ENCODE data around the gene MED10. TPM values are rescaled to one million over a fixed set of nuclear protein-coding genes. Genes with fewer than 3 reads are reported as not detected.

The MED10 gene
- total RNA-seq, 1 experiment from 2014 or later = 19.6 TPM

GRCh38 chr5:6417657-6418056 lies 39.3 kb upstream of the MED10 start:
- no peak overlapping the region for H3K27ac ChIP-seq (ENCODE audit: low read length)
- no peak overlapping the region for H2AFZ ChIP-seq (ENCODE audit: low read length)
- H3K9me3 ChIP-seq (ENCODE audit: low read length) = no peaks in the 10 kb centered on the region
- no peaks in the 10 kb centered on the region for H3K79me2 ChIP-seq (ENCODE audit: low read length)
- H3K36me3 ChIP-seq (ENCODE audit: insufficient read depth, low read length) = no peaks in the 10 kb centered on the region
- H3K9ac ChIP-seq (ENCODE audit: low read length) = no peak overlapping the region
- H3K4me3 ChIP-seq (ENCODE audit: low read length) = no peak overlapping the region
- H3K27me3 ChIP-seq (ENCODE audit: low read length) = no peaks in the 10 kb centered on the region
- H3K4me2 ChIP-seq (ENCODE audit: low read depth, low read length, poor library complexity, severe bottlenecking) = no peak overlapping the region
- no peak for DNase-seq
- H3K9me2 ChIP-seq (replicated peaks; ENCODE audit: insufficient read depth, low read length) = no peaks in the 10 kb centered on the region
- no peaks in the 10 kb centered on the region for H3K4me1 ChIP-seq (ENCODE audit: low read length)
- H4K20me1 ChIP-seq (ENCODE audit: insufficient read depth, low read depth, low read length) = no peaks in the 10 kb centered on the region

- H3K4me3 ChIP-seq (ENCODE audit: low read length) = no peak overlapping the region
- H4K20me1 ChIP-seq (ENCODE audit: insufficient read depth, low read depth, low read length) = no peaks in the 10 kb centered on the region
- no peak overlapping the region for H2AFZ ChIP-seq (ENCODE audit: low read length)
- H3K36me3 ChIP-seq (ENCODE audit: insufficient read depth, low read length) = no peaks in the 10 kb centered on the region
- DNase-seq = no peak
- H3K4me2 ChIP-seq (ENCODE audit: low read depth, low read length, poor library complexity, severe bottlenecking) = no peak overlapping the region
- no peaks in the 10 kb centered on the region for H3K9me2 ChIP-seq (replicated peaks; ENCODE audit: insufficient read depth, low read length)
- no peak overlapping the region for H3K27ac ChIP-seq (ENCODE audit: low read length)
- H3K27me3 ChIP-seq (ENCODE audit: low read length) = no peaks in the 10 kb centered on the region
- H3K4me1 ChIP-seq (ENCODE audit: low read length) = no peaks in the 10 kb centered on the region
- no peak overlapping the region for H3K9ac ChIP-seq (ENCODE audit: low read length)
- H3K79me2 ChIP-seq (ENCODE audit: low read length) = no peaks in the 10 kb centered on the region
- H3K9me3 ChIP-seq (ENCODE audit: low read length) = no peaks in the 10 kb centered on the region
Measured at GRCh38 chr5:6412811-6413210, 34.5 kb upstream of the MED10 start.

GRCh38 chr5:6411141-6411540 lies 32.8 kb upstream of the MED10 start:
- Histone ChIP-seq H3K4me2 (ENCODE audit: low read depth, low read length, poor library complexity, severe bottlenecking) (no peak overlapping the region), H3K4me1 (ENCODE audit: low read length) (no peaks in the 10 kb centered on the region), H3K79me2 (ENCODE audit: low read length) (no peaks in the 10 kb centered on the region), H2AFZ (ENCODE audit: low read length) (no peak overlapping the region), H4K20me1 (ENCODE audit: insufficient read depth, low read depth, low read length) (no peaks in the 10 kb centered on the region), H3K27ac (ENCODE audit: low read length) (no peak overlapping the region), H3K27me3 (ENCODE audit: low read length) (no peaks in the 10 kb centered on the region), H3K9ac (ENCODE audit: low read length) (no peak overlapping the region), H3K9me2 (replicated peaks; ENCODE audit: insufficient read depth, low read length) (no peaks in the 10 kb centered on the region), H3K36me3 (ENCODE audit: insufficient read depth, low read length) (no peaks in the 10 kb centered on the region), H3K9me3 (ENCODE audit: low read length) (no peaks in the 10 kb centered on the region), H3K4me3 (ENCODE audit: low read length) (no peak overlapping the region)
- no peak for DNase-seq

- Histone ChIP-seq H4K20me1 (ENCODE audit: insufficient read depth, low read depth, low read length) (no peaks in the 10 kb centered on the region), H3K4me1 (ENCODE audit: low read length) (no peaks in the 10 kb centered on the region), H3K27me3 (ENCODE audit: low read length) (no peaks in the 10 kb centered on the region), H3K27ac (ENCODE audit: low read length) (no peak overlapping the region), H3K9ac (ENCODE audit: low read length) (no peak overlapping the region), H3K9me3 (ENCODE audit: low read length) (no peaks in the 10 kb centered on the region), H3K4me3 (ENCODE audit: low read length) (no peak overlapping the region), H2AFZ (ENCODE audit: low read length) (no peak overlapping the region), H3K9me2 (replicated peaks; ENCODE audit: insufficient read depth, low read length) (no peaks in the 10 kb centered on the region), H3K36me3 (ENCODE audit: insufficient read depth, low read length) (no peaks in the 10 kb centered on the region), H3K4me2 (ENCODE audit: low read depth, low read length, poor library complexity, severe bottlenecking) (no peak overlapping the region), H3K79me2 (ENCODE audit: low read length) (no peaks in the 10 kb centered on the region)
- no peak for DNase-seq
Measured at GRCh38 chr5:6410421-6410820, 32.1 kb upstream of the MED10 start.

GRCh38 chr5:6408627-6409446 lies 30.5 kb upstream of the MED10 start:
- Histone ChIP-seq H3K27ac (ENCODE audit: low read length) (no peak overlapping the region), H4K20me1 (ENCODE audit: insufficient read depth, low read depth, low read length) (no peaks in the 10 kb centered on the region), H2AFZ (ENCODE audit: low read length) (no peak overlapping the region), H3K9me2 (replicated peaks; ENCODE audit: insufficient read depth, low read length) (no peaks in the 10 kb centered on the region), H3K4me1 (ENCODE audit: low read length) (no peaks in the 10 kb centered on the region), H3K27me3 (ENCODE audit: low read length) (no peaks in the 10 kb centered on the region), H3K79me2 (ENCODE audit: low read length) (no peaks in the 10 kb centered on the region), H3K9me3 (ENCODE audit: low read length) (no peaks in the 10 kb centered on the region), H3K36me3 (ENCODE audit: insufficient read depth, low read length) (no peaks in the 10 kb centered on the region), H3K4me2 (ENCODE audit: low read depth, low read length, poor library complexity, severe bottlenecking) (no peak overlapping the region), H3K4me3 (ENCODE audit: low read length) (no peak overlapping the region), H3K9ac (ENCODE audit: low read length) (no peak overlapping the region)
- no peak for DNase-seq

- Histone ChIP-seq H3K4me2 (ENCODE audit: low read depth, low read length, poor library complexity, severe bottlenecking) (no peak overlapping the region), H2AFZ (ENCODE audit: low read length) (no peak overlapping the region), H3K9me3 (ENCODE audit: low read length) (no peaks in the 10 kb centered on the region), H3K9ac (ENCODE audit: low read length) (no peak overlapping the region), H3K4me3 (ENCODE audit: low read length) (no peak overlapping the region), H3K27me3 (ENCODE audit: low read length) (no peaks in the 10 kb centered on the region), H4K20me1 (ENCODE audit: insufficient read depth, low read depth, low read length) (no peaks in the 10 kb centered on the region), H3K79me2 (ENCODE audit: low read length) (no peaks in the 10 kb centered on the region), H3K4me1 (ENCODE audit: low read length) (peaks cover 2% of the 10 kb centered on the region), H3K36me3 (ENCODE audit: insufficient read depth, low read length) (no peaks in the 10 kb centered on the region), H3K27ac (ENCODE audit: low read length) (no peak overlapping the region), H3K9me2 (replicated peaks; ENCODE audit: insufficient read depth, low read length) (no peaks in the 10 kb centered on the region)
- DNase-seq = no peak
Measured at GRCh38 chr5:6408260-6408596, 29.9 kb upstream of the MED10 start.

GRCh38 chr5:6407558-6408259 lies 29.4 kb upstream of the MED10 start:
- no peak overlapping the region for H3K4me3 ChIP-seq (ENCODE audit: low read length)
- no peak overlapping the region for H3K4me2 ChIP-seq (ENCODE audit: low read depth, low read length, poor library complexity, severe bottlenecking)
- H3K9me3 ChIP-seq (ENCODE audit: low read length) = no peaks in the 10 kb centered on the region

GRCh38 chr5:6405591-6405990 lies 27.2 kb upstream of the MED10 start:
- Histone ChIP-seq H3K4me1 (ENCODE audit: low read length) (peaks cover 7% of the 10 kb centered on the region), H3K9ac (ENCODE audit: low read length) (no peak overlapping the region), H4K20me1 (ENCODE audit: insufficient read depth, low read depth, low read length) (no peaks in the 10 kb centered on the region), H3K9me2 (replicated peaks; ENCODE audit: insufficient read depth, low read length) (no peaks in the 10 kb centered on the region), H2AFZ (ENCODE audit: low read length) (no peak overlapping the region), H3K4me2 (ENCODE audit: low read depth, low read length, poor library complexity, severe bottlenecking) (no peak overlapping the region), H3K9me3 (ENCODE audit: low read length) (no peaks in the 10 kb centered on the region), H3K79me2 (ENCODE audit: low read length) (no peaks in the 10 kb centered on the region), H3K27me3 (ENCODE audit: low read length) (no peaks in the 10 kb centered on the region), H3K27ac (ENCODE audit: low read length) (no peak overlapping the region), H3K4me3 (ENCODE audit: low read length) (no peak overlapping the region), H3K36me3 (ENCODE audit: insufficient read depth, low read length) (no peaks in the 10 kb centered on the region)
- no peak for DNase-seq

More at GRCh38 chr5:6407558-6408259, 29.4 kb upstream of the MED10 start:
- peaks cover 7% of the 10 kb centered on the region for H3K4me1 ChIP-seq (ENCODE audit: low read length)
- H4K20me1 ChIP-seq (ENCODE audit: insufficient read depth, low read depth, low read length) = no peaks in the 10 kb centered on the region
- H2AFZ ChIP-seq (ENCODE audit: low read length) = no peak overlapping the region
- no peak for DNase-seq
- H3K36me3 ChIP-seq (ENCODE audit: insufficient read depth, low read length) = no peaks in the 10 kb centered on the region
- H3K9me2 ChIP-seq (replicated peaks; ENCODE audit: insufficient read depth, low read length) = no peaks in the 10 kb centered on the region
- no peaks in the 10 kb centered on the region for H3K79me2 ChIP-seq (ENCODE audit: low read length)
- H3K27ac ChIP-seq (ENCODE audit: low read length) = no peak overlapping the region
- H3K9ac ChIP-seq (ENCODE audit: low read length) = no peak overlapping the region
- no peaks in the 10 kb centered on the region for H3K27me3 ChIP-seq (ENCODE audit: low read length)
